MM.1S (cell line): Measurements from ENCODE around the gene GRIK5.

Experiments used
- DNase-seq: peaks from one replicate; pipeline ENCODE4 v3.0.0-alpha.2; 2015
- H2AFZ ChIP-seq: fragments of 300-600 bp; sonication (generic); 2 replicates; pipeline ENCODE4 v1.6.0; 2016; ENCODE audit warnings: antibody characterized with exemption, low read length
- H3F3A ChIP-seq: fragments of 300-600 bp; sonication (generic); 2 replicates; pipeline ENCODE4 v1.6.1; 2016; ENCODE audit warnings: mild to moderate bottlenecking, antibody characterized with exemption, low read length, moderate library complexity, mixed read lengths; ENCODE audit not compliant: insufficient read depth
- H3K27ac ChIP-seq: fragments of 300-600 bp; sonication (generic); 2 replicates; pipeline ENCODE4 v1.5.1; 2016; ENCODE audit warnings: mild to moderate bottlenecking, low read length
- H3K27me3 ChIP-seq: fragments of 300-600 bp; sonication (generic); replicated peaks from 2 replicates; pipeline ENCODE4 v1.6.0; 2016; ENCODE audit warnings: low read length; ENCODE audit not compliant: insufficient read depth
- H3K36me3 ChIP-seq: fragments of 300-600 bp; sonication (generic); replicated peaks from 2 replicates; pipeline ENCODE4 v1.6.1; 2016; ENCODE audit warnings: mild to moderate bottlenecking, low read length, mixed read lengths; ENCODE audit not compliant: insufficient read depth
- H3K4me1 ChIP-seq: fragments of 300-600 bp; sonication (generic); 2 replicates; pipeline ENCODE4 v1.6.1; 2016; ENCODE audit warnings: low read length, mixed read lengths
- H3K4me2 ChIP-seq: fragments of 300-600 bp; sonication (generic); 2 replicates; pipeline ENCODE4 v1.6.0; 2016; ENCODE audit warnings: low read depth, low read length
- H3K4me3 ChIP-seq: fragments of 300-600 bp; sonication (generic); 2 replicates; pipeline ENCODE4 v1.5.1; 2016; ENCODE audit warnings: low read length, mixed read lengths
- H3K79me2 ChIP-seq: fragments of 300-600 bp; sonication (generic); 2 replicates; pipeline ENCODE4 v1.6.1; 2016; ENCODE audit warnings: mixed run types, low read length, mixed read lengths
- H3K9ac ChIP-seq: fragments of 300-600 bp; sonication (generic); 2 replicates; pipeline ENCODE4 v1.6.1; 2016; ENCODE audit warnings: low read length, mixed read lengths
- H3K9me2 ChIP-seq: fragments of 300-600 bp; sonication (generic); replicated peaks from 2 replicates; pipeline ENCODE4 v1.6.1; 2016; ENCODE audit warnings: mild to moderate bottlenecking, low read length, mixed read lengths; ENCODE audit not compliant: insufficient read depth
- H3K9me3 ChIP-seq: fragments of 300-600 bp; sonication (generic); replicated peaks from 2 replicates; pipeline ENCODE4 v1.6.1; 2016; ENCODE audit warnings: mild to moderate bottlenecking, low read length, mixed read lengths; ENCODE audit not compliant: insufficient read depth
- H4K20me1 ChIP-seq: fragments of 300-600 bp; sonication (generic); 2 replicates; pipeline ENCODE4 v1.6.1; 2016; ENCODE audit warnings: mild to moderate bottlenecking, low read length, moderate library complexity, mixed read lengths; ENCODE audit not compliant: insufficient read depth
- CTCF ChIP-seq: fragments of 300-600 bp; sonication (generic); IDR thresholded peaks from 2 replicates; pipeline ENCODE4 v1.5.1; 2016; ENCODE audit warnings: antibody characterized with exemption, low read length, mixed read lengths
- EZH2 ChIP-seq: fragments of 300-600 bp; sonication (generic); optimal IDR thresholded peaks from 2 replicates; pipeline ENCODE3; 2017; ENCODE audit warnings: low read depth, mild to moderate bottlenecking, antibody characterized with exemption, low read length, mixed read lengths
- EZH2phosphoT487 ChIP-seq: fragments of 300-600 bp; sonication (generic); IDR thresholded peaks from 2 replicates; pipeline ENCODE4 v1.6.1; 2018; ENCODE audit warnings: antibody characterized with exemption, low read length

Gene GRIK5

GRCh38 chr19:42064432-42064831, 5.6 kb downstream of the GRIK5 start:
- no peak for DNase-seq
- H3K9me3 ChIP-seq: no peaks in the 10 kb centered on the region
- no peaks in the 10 kb centered on the region for H4K20me1 ChIP-seq
- no peaks in the 10 kb centered on the region for H3K9me2 ChIP-seq
- no peaks in the 10 kb centered on the region for H3F3A ChIP-seq
- H2AFZ ChIP-seq: no peak overlapping the region
- no peak for TF ChIP-seq CTCF
- TF ChIP-seq EZH2: no peak
- TF ChIP-seq EZH2phosphoT487: no peak
- H3K27ac ChIP-seq: no peak overlapping the region
- H3K4me1 ChIP-seq: no peaks in the 10 kb centered on the region
- no peaks in the 10 kb centered on the region for H3K36me3 ChIP-seq
- H3K4me3 ChIP-seq: no peak overlapping the region
- peaks cover 48% of the 10 kb centered on the region for H3K27me3 ChIP-seq
- H3K4me2 ChIP-seq: no peak overlapping the region
- no peaks in the 10 kb centered on the region for H3K79me2 ChIP-seq
- H3K9ac ChIP-seq: no peak overlapping the region

DNA sequence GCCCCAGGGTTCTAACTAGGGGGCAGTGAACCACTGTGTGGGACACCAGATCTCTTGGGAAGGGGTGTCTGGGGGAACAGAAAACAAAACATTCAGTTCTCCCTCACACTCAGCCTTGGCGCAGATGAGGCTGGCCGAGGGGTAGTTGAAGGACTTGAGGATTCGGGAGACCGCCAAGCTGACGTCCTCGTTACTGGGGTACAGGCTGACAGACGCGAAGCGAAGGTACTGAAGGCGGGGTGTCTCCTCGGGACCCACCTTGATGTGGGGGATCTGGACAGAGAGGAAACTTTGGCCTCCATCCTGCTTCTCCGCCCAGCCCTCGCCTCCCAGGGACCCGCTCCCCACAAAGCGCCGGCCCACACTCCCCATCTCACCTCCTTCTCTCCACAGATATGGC, 7.6 kb downstream of the GRIK5 start:
- no peaks in the 10 kb centered on the region for H3K9me2 ChIP-seq
- H3K4me3 ChIP-seq: no peak overlapping the region
- no peaks in the 10 kb centered on the region for H4K20me1 ChIP-seq
- H3K79me2 ChIP-seq: no peaks in the 10 kb centered on the region
- no peak overlapping the region for H3K9ac ChIP-seq
- no peaks in the 10 kb centered on the region for H3K36me3 ChIP-seq
- H3K27me3 ChIP-seq: peaks cover 33% of the 10 kb centered on the region
- TF ChIP-seq EZH2 (no peak), CTCF (no peak), EZH2phosphoT487 (no peak)
- no peaks in the 10 kb centered on the region for H3K9me3 ChIP-seq
- no peaks in the 10 kb centered on the region for H3K4me1 ChIP-seq
- no peak overlapping the region for H3K4me2 ChIP-seq
- H3F3A ChIP-seq: no peaks in the 10 kb centered on the region
- no peak overlapping the region for H3K27ac ChIP-seq
- no peak overlapping the region for H2AFZ ChIP-seq
- DNase-seq: no peak

DNA sequence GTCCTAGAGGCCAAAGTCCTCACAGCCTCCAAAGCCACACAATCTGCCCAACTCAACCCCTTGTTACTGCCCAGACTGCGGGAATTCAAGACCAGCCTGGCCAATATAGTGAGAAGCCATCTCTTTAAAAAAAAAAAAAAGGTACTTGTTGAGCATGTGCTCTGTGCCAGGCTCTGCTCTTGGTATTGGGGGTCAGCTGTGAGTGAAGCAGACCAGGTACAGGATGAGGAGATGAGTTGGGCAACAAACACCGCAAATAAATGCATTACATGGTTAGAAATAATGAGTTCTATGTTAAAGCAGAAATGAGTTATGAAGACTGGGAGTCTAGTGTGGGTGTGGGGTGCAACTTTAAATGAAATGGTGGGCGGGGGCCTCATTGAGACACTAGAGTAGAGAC, 9.9 kb downstream of the GRIK5 start:
- DNase-seq: no peak
- Histone ChIP-seq H2AFZ (no peak overlapping the region), H3K27me3 (peaks cover 11% of the 10 kb centered on the region), H3K4me2 (no peak overlapping the region), H3K27ac (no peak overlapping the region), H3K9ac (no peak overlapping the region), H4K20me1 (no peaks in the 10 kb centered on the region), H3K36me3 (no peaks in the 10 kb centered on the region), H3K9me2 (no peaks in the 10 kb centered on the region), H3F3A (no peaks in the 10 kb centered on the region), H3K9me3 (no peaks in the 10 kb centered on the region), H3K4me3 (no peak overlapping the region), H3K4me1 (no peaks in the 10 kb centered on the region), H3K79me2 (no peaks in the 10 kb centered on the region)
- no peak for TF ChIP-seq CTCF
- TF ChIP-seq EZH2phosphoT487: no peak
- TF ChIP-seq EZH2: no peak
